ENCODE measurements around the gene HDAC11. TPM values are rescaled to one million over a fixed set of nuclear protein-coding genes. Genes with fewer than 3 reads are reported as not detected.
"Not testable (repeated sequence)": the region's sequence is repeated elsewhere in the genome, so short reads cannot be mapped to it uniquely, and the experiment has no call there.

Gene HDAC11, protein sequence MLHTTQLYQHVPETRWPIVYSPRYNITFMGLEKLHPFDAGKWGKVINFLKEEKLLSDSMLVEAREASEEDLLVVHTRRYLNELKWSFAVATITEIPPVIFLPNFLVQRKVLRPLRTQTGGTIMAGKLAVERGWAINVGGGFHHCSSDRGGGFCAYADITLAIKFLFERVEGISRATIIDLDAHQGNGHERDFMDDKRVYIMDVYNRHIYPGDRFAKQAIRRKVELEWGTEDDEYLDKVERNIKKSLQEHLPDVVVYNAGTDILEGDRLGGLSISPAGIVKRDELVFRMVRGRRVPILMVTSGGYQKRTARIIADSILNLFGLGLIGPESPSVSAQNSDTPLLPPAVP
- total RNA-seq = 6.3 and 7.6 TPM in 2 replicates

DNA sequence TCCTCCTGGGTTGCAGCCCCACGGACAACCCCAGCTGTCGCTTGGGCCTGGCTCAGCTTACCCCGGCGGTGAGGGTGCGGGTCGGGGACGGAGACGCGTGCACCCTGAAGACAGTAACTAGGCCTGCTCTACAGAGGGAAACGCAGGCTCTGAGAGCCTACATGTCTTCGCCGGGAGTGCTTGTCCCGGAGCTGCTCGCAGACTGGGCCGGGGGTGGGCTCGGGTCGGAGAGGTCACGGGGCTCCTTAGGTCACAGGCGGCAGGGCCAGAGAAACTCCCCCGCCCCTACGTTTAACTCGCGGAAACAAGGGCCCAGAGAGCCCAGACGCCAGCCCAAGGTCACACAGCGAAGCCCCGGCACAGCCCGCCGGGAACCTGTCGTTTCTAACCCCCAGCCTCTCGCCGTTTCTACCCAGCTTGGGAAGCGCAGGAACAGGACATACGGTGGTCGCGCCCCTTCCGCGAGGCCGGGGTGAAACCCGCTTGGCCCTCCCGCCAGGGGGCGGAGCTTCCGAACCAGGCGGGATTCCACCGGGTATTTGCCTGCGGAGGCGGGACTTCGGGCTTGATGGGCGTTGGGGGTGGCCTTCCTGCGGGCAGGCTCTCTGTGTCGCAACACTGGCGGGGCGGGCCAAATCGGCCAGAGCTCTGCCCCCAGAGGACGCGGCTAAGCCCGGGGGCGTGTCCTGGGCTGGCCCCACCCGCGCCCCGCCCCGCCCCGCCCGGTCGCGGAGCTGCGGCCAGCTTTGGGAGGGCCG is at the start of gene HDAC11:
TSS of gene HDAC11 (plus strand) at position 725 of the 758 bp plus-strand sequence. CDS start 42 bp downstream, outside the sequence.
- DNase-seq (ENCODE audit: low read depth in 2 of 2) = peak; percentile 90 to 96

DNA sequence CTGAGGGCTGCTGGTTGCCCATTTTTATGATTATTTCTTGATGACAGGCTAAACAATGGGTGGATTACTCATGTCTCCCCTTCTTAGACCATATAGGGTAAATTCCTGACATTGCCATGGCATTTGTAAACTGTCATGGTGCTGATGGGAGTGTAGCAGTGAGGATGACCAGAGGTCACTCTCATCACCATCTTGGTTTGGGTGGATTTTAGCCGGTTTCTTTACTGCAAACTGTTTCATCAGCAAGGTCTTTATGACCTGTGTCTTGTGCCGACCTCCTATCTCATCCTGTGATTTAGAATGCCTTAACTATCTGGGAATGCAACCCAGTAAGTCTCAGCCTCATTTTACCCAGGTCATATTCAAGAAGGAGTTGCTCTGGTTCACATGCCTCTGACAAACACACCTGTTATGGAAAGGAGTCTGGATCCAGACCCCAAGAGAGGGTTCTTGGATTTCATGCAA is 49.7 kb upstream of the HDAC11 start:
- DNase-seq (ENCODE audit: low read depth in 2 of 2) = not testable (repeated sequence)

DNA sequence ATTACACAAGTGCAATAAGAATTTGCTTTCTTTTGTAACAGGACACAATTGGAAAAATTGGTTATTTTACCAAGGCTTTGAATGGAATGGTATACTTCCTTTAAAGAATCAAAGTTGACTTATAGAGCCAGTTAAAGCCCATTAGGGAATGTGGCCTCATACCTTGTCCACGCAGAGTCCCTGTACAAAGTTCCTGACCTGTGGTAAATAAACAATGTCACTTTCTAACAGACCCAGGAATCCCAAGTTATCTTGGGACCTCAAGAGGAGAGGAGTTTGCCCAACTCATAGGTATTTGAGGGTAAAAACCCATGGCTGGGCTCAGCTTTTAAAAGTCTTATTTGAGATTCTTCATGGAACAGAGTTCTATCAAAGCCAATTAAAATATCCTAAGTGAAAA is 48.0 kb upstream of the HDAC11 start:
- no peak for DNase-seq (ENCODE audit: low read depth in 2 of 2)

DNA sequence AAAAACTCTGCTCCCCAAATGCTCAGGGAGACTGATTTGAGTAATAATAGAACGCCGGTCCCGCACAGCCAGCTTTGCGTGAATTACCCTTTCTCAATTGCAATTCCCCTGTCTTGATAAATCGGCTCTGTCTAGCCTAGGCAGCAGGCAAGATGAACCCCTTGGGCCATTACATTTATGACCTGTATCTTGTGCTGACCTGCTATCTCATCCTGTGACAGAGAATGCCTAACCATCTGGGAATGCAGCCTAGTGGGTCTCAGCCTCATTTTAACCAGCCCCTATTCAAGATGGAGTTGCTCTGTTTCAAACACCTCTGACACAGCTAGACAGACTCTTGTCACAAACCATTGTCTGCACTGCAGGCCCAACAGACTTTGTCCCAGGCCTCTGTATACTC is 46.2 kb upstream of the HDAC11 start:
- no peak for DNase-seq (ENCODE audit: low read depth in 2 of 2)

DNA sequence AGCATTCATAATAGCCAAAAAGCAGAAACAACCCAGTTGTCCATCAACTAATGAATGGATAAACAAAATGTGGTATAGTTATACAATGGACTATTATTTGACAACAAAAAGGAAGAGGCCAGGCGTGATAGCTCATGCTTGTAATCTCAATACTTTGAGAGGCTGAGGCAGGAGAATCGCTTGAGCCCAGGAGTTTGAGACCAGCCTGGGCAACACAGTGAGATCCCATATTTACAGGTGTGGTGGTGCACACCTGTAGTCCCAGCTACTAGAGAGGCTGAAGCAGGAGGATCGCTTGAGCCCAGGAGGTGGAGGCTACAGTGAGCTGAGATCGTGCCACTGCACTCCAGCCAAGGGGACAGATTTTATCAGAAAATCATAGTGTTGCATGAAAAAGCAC is 43.9 kb upstream of the HDAC11 start:
- DNase-seq (ENCODE audit: low read depth in 2 of 2) = not testable (repeated sequence)

DNA sequence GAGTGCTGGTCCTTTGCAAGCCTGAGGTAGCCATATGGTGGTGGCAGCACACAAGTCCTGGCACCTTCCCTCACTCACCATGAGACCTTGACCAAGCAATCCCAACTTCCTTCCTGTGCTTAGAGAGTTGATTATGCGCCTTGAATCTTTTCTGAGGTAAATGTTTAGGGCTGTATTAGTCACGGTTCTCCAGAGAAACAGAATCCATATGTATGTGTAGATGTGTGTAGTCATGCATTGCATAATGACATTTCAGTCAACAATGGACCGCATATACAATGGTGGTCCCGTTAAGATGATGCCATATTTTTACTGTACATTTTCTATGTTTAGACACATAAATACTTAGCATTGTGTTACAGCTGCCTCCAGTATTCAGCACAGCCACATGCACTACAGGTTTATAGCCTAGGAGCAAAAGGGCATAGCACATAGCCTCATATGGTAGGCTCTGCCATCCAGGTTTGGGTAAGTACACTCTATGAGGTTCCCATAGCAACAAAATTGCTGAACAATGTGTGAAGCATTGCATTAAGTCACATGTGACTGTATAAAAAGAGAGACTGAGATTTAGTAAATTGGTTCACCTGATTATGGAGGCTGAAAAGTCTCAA is 39.8 kb upstream of the HDAC11 start:
- no peak for DNase-seq (ENCODE audit: low read depth in 2 of 2)

DNA sequence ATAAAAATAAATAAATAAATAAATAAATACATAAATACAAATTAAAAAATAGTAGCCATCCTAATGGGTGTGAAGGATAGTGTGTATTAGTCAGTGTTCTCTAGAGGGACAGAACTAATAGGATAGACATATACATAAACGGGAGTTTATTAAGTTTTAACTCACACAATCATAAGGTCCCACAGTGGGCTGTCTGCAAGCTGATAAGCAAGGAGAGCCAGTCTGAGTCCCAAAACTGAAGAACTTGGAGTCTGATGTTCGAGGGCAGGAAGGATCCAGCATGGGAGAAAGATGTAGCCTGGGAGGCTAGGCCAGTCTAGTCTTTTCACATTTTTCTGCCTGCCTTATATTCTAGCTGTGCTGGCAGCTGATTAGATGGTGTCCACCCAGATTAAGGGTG is 37.2 kb upstream of the HDAC11 start:
- not testable (repeated sequence) for DNase-seq (ENCODE audit: low read depth in 2 of 2)

DNA sequence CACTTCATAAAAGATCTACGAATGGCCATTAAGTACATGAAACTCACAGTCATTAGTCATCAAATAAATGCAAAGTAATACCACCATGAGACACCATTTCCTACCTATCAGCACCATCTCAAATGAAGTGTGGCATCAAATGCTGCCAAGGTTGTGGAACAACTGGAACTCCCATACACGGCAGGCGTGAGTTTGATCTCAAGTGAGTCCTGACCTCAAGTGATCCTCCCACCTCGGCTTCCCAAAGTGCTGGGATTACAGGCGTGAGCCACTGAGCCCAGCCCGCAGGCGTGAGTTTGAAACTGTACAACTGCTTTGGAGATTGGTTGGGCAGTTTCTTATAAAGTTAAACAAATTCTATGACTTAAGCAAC is 28.8 kb upstream of the HDAC11 start:
- DNase-seq (ENCODE audit: low read depth in 2 of 2) = peak in 1 of 2 donors; percentile 22

DNA sequence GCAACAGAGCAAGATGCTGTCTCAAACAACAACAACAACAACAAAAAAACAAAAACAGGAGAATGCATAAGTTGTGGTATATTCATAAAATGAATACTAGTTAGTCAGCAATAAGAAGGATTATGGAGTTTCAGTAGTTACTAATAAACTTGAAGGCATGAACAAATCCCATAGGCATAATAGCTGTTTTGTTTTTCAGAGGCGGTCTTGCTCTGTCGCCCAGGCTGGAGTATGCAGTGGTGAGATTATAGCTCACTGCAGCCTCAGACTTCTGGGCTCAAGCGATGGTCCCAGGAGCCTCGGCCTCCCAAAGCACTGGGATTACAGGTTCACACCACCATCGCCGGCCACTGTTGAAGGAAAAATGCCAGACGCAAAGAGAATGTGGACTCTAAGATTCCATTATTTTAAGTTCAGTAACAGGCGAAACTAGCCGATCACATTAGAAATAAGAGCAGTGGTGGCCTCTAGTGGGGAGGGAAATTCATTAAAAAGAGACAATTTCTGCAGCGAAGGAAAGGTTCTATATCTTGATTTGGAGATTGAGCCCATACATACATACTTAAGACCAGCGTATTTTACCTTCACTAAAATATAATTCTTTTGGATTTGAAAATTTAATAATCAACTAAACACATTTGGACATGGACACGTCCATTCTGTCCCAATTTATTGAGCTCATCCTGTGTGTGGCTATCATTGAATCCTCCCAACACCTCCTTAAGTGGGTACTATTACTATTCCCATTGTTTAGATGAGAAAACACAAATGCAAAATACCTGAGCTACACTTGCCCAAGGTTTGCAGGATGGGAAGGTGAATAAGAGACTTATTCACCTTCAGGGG is 27.4 kb upstream of the HDAC11 start:
- DNase-seq (ENCODE audit: low read depth in 2 of 2) = peak; percentile 35 to 63

DNA sequence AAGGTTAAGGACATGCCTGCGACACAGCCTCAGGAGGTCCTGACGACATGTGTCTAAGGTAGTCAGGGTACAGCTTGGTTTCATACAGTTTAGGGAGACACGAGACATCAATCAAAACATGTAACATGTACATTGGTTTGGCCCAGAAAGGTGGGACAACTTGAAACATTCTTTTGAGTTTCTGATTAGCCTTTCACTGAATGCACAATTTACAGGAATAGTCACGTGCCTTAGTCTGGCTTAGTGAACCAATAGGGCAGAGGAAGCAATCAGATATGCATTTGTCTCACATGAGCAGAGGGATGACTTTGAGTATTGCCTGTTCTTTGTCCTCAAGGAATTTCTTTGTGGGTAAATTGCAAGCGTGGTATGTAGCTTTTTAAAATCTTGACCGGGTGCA is 24.5 kb upstream of the HDAC11 start:
- no peak for DNase-seq (ENCODE audit: low read depth in 2 of 2)

DNA sequence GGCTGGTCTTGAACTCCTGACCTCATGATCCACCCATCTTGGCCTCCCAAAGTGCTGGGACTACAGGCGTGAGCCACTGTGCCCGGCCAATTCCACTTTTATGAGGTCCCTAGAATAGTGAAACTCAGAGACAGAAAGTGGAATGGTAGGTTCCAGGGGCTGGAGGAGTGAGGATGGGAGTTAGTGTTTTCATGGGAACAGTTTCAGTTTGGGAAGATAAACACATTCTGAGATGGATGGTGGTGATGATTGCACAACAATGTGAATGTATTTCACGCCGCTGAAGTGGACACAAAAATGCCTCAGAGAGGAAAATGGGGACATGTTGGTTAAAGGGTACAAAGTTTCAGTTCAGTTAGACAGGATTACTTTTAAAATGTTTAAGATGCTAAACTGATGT is 22.5 kb upstream of the HDAC11 start:
- no peak for DNase-seq (ENCODE audit: low read depth in 2 of 2)

DNA sequence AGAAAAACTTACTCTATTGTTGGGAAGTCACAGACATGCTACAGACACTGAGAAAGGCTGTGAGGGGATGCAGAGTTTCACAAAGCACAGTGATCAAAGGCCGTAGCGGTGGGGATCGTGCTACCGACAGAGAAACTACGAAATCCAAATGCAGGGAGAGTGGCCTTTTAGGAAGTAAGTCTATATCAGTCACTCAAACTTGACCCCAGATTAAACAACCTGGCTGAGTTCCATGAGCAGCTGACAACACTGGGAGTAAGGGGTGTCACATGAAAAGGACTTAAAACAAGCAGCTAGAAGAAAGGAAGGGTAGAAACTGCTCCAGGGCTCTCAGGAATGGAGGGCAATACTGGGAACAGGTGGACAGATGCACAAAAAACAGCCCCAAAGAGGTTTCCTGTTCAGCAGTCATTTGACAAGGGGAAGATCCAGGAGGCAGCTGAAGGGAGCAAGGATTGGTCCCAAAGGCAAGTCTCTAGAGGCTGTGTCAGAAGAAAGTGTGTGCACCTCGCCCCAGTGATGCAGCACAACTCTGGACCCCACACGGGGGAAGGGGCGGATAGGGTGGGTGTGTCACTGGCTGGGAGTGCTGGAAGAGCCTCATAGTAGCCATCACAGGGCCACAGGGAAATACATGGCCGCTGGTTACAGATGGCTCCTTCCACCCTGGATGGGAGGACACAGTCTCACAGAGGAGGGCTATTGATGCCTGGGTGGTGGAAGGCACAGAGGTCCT is 20.3 kb upstream of the HDAC11 start:
- DNase-seq (ENCODE audit: low read depth in 2 of 2) = no peak

DNA sequence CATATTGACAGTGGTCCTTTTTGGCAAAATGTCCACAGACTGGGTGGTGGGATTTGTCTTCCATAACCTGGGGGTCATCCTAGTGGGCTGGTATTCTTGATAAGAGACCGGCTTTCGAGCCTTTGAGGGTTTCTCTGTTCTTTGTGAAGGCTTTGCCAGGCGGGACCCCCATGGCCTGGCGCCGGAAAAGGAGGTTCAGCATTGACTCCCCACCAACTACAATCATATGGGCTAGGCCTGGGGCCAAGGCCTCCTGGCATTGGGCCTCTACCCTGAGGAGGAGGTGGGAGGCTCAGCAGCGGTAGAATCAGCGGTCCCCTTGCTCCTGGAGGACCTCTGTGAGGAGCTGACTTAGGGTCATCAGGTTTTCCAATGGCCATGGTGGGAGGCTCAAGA is 19.8 kb upstream of the HDAC11 start:
- no peak for DNase-seq (ENCODE audit: low read depth in 2 of 2)

DNA sequence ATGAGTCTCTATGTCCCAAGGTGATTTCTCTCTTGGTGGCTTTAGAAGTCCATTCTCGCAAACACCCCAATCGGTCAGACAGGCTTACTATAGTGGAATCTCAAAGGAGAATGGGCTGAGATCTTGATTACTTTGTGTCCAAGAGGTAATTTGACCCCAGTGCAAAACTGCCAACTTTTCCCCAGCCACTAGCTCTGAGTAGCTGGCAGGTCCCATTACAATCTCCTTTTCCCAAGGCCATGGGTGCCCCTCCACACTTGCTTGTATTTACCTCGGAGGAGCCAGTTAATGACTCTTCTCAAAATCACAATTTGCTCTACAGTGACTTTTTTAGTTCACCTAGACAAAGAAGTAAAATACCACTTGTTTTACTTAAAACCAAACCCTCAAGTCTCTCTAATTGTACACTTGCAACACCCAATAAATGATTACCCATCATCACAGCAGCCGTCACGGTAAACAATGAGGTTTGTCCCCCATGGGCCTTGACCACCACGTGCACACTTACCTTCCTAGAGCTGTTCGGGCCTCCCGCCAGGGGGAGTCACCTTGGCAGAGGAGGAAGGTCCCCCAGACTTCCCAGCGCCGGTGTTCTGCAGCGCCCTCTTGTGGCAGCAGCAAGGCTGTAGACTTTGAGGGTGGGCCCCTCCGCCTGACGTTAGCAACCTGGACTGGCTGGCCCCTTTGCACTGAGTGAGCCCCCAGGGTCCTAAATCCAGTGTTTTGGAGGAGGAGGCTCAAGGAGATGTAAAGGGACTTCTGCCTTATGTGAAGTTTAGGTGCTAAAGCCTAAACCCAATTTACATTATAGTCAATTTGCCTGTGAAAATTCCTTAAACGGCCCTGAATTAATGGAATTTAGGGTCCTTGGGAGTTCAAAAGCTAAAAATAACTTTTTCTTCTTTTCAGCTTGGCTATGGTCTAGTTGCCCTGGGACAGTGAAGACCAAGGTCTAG is 18.7 kb upstream of the HDAC11 start:
- DNase-seq (ENCODE audit: low read depth in 2 of 2) = peak; percentile 29 to 75

DNA sequence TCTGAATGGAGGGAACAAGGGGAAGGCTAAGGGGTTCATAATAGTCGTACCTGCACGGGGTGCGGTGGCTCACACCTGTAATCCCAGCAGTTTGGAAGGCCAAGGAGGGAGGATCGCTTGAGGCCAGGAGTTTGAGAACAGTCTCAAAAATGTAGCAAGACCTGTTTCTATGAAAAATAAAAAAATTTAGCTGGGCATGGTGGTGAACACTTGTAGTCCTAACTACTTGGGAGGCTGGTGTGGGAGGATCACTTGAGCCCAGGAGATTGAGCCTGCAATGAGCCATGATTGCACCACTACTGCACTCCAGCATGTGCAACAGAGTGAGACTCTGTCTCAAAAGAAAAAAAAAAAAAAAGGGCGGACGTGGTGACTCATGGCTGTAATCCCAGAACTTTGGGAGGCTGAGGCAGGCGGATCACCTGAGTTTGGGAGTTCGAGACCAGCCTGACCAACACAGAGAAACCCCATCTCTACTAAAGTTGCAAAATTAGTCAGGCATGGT is 17.9 kb upstream of the HDAC11 start:
- no peak for DNase-seq (ENCODE audit: low read depth in 2 of 2)

DNA sequence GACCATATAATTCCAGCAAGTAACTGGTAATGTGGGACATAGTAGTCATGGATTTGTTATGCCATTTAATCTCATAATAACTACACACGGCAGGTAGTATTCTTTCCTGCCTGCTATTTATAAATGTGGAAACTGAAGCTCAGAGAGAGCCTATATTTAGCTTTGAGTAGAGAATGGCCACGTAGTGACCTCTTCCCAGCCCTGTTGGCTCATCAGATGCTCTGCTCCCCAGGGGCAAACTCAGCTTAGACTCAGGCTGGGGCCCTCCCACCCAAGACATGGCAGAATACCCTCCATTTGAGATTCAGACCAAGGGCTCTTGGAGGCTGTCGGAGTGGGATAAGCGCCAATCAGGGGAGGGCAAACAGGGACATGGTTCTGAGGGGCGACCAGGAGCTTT is 17.3 kb upstream of the HDAC11 start:
- no peak for DNase-seq (ENCODE audit: low read depth in 2 of 2)

DNA sequence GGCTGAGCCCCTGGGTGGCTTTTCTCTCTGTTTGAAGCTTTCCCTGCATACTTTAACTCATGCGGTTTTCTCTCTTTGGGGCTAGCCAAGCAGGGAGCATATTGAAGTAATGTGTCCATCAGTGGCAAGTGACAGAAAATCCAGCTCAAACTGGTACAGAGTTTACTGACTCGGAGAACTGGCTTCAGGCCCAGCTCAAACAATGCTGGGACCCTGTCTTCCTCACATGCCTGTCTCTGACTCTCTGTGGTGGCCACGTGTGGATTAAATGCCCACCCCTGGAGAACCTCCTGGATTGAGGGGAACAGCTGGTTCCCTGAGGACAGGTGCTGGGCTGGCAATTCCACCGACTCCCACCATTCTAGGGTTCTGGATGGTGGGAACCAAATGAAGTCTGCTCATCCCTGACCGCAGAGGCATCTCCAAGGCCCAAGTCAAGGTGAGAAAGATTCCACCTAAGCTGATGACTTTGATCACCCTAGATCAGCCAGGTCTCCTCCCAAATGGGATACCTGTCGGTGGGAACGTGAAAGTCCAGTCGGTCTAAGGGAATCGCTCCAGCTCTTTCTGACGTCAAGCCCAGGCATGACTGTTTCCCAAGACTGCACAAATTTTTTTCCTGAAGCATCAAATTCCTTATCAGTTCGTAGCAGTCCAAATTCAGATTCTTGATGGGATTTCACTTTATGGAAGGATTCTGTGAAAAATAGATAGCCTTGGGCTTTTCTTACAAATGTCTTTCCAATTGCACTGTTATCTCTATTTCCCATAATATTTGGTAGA is 16.3 kb upstream of the HDAC11 start:
- no peak for DNase-seq (ENCODE audit: low read depth in 2 of 2)

DNA sequence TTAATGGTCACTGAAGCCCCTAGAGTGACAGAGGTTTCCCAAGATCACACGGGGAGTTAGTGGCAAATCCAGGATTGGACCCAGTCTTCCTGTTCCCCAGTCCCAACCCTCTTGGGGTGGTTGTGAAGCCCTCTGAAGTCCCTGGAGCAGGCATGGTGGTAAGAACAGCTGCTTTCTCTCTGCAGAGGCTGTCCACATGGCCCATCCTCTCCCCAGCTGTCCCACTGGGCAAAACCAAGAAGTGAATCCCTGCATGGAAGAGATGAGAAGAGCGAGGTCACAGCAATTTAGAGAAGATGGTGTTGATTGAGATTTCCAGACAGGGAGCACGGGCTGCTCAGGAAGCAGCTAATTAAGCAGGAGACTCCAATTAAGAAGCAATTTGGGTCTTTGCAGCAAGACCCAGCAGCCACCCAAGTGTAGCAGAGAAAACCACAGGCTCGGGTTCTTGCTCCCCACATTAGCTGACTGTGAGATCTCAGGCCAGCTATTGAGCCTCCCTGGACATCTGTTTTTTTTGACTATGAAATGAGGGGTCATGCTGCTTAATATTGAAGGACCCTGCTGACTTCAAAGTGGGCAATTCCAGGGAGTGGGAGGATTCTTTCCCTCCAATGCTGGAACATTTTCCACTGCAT is 14.8 kb upstream of the HDAC11 start:
- DNase-seq (ENCODE audit: low read depth in 2 of 2) = no peak
